Endodermal cell (in vitro differentiated cells): ENCODE results near the gene ANO8. TPM values are rescaled to one million over a fixed set of nuclear protein-coding genes. Genes with fewer than 3 reads are reported as not detected.
"Not testable (repeated sequence)": the region's sequence is repeated elsewhere in the genome, so short reads cannot be mapped to it uniquely, and the experiment has no call there.

ENCODE experiments used
- DNase-seq: peaks from one replicate; pipeline ENCODE4 v3.0.0-alpha.2; 2017
- H3K27ac ChIP-seq: 2 replicates; pipeline ENCODE4 v1.5.1; 2013; ENCODE audit warnings: mild to moderate bottlenecking, low read depth, low read length, moderate library complexity
- H3K27me3 ChIP-seq: 2 replicates; pipeline ENCODE4 v1.6.1; 2013; ENCODE audit warnings: mild to moderate bottlenecking, low read length, moderate library complexity; ENCODE audit not compliant: insufficient read depth, control insufficient read depth, poor library complexity, severe bottlenecking
- H3K36me3 ChIP-seq: 2 replicates; pipeline ENCODE4 v1.7.0; 2013; ENCODE audit warnings: mild to moderate bottlenecking, low read length, moderate library complexity; ENCODE audit not compliant: control insufficient read depth, insufficient read depth
- H3K4me1 ChIP-seq: one replicate; pipeline ENCODE4 v1.7.0; 2013; ENCODE audit warnings: low read length; ENCODE audit not compliant: control insufficient read depth, insufficient read depth
- H3K4me3 ChIP-seq: 2 replicates; pipeline ENCODE4 v1.5.1; 2013; ENCODE audit warnings: mild to moderate bottlenecking, low read length, moderate library complexity
- H3K9ac ChIP-seq: 2 replicates; pipeline ENCODE4 v1.6.1; 2013; ENCODE audit warnings: mild to moderate bottlenecking, low read length, moderate library complexity; ENCODE audit not compliant: poor library complexity, severe bottlenecking; ENCODE audit errors: extremely low read depth
- H3K9me3 ChIP-seq: 2 replicates; pipeline ENCODE4 v1.6.1; 2013; ENCODE audit warnings: mild to moderate bottlenecking, low read length, moderate library complexity; ENCODE audit not compliant: control insufficient read depth
- H3K27ac Mint-ChIP-seq: 2 replicates; pipeline ENCODE4 v1.8.0; 2020; ENCODE audit warnings: mixed read lengths
- H3K27me3 Mint-ChIP-seq: 2 replicates; pipeline ENCODE4 v1.8.0; 2021; ENCODE audit warnings: mild to moderate bottlenecking, mixed read lengths; ENCODE audit not compliant: insufficient read depth
- H3K36me3 Mint-ChIP-seq: 2 replicates; pipeline ENCODE4 v1.8.0; 2020; ENCODE audit warnings: low read depth, mixed read lengths
- H3K4me1 Mint-ChIP-seq: 2 replicates; pipeline ENCODE4 v1.8.0; 2020; ENCODE audit warnings: mixed read lengths
- H3K4me3 Mint-ChIP-seq: 2 replicates; pipeline ENCODE4 v1.8.0; 2020; ENCODE audit warnings: mild to moderate bottlenecking, moderate library complexity, mixed read lengths
- H3K9me3 Mint-ChIP-seq: 2 replicates; pipeline ENCODE4 v1.8.0; 2020; ENCODE audit warnings: mild to moderate bottlenecking, mixed read lengths
- CTCF ChIP-seq: fragments of 200-600 bp; sonication (generic); conservative IDR thresholded peaks from 2 replicates; pipeline ENCODE4 v1.5.0; 2021; ENCODE audit warnings: antibody characterized with exemption, mild to moderate bottlenecking
- WGBS, 2 experiments: methylation state at CpG; one replicate each; pipeline versions ENCODE4 v1.1.5 to v1.1.7; 2013; ENCODE audit warnings: missing lambda C conversion rate in 2 of 2, mixed read lengths in 1 of 2; ENCODE audit not compliant: insufficient coverage in 1 of 2, insufficient read length in 1 of 2; 5-methylcytosine and 5-hydroxymethylcytosine counted together
- total RNA-seq, 2 donors: library from RNA; stranded (reverse); fragmentation: NEBNext Ultra II Directional in 1 of 2; extraction: Animal tissue kit (Norgen Biotek cat#: 25700) in 1 of 2; gene quantifications; 2 replicates in 1 of 2; 3 replicates in 1 of 2; pipeline ENCODE4 v1.2.1, GENCODE V29; 2021

The ANO8 gene
- total RNA-seq, 2 donors from 2014 or later, result 27.5 to 29.5 TPM

GRCh38 chr19:17296976-17297375 lies 37.7 kb downstream of the ANO8 start:
- H3K36me3 Mint-ChIP-seq, result peaks cover 26% of the 10 kb centered on the region
- whole genome bisulfite sequencing, 2 experiments, result 90 to 98% methylated on average over 6 of the region's 6 CpGs
- H3K27ac Mint-ChIP-seq, result no peak overlapping the region
- TF ChIP-seq CTCF, result no peak
- H3K27me3 ChIP-seq, result no peaks in the 10 kb centered on the region
- H3K4me1 ChIP-seq, result no peaks in the 10 kb centered on the region
- H3K4me1 Mint-ChIP-seq, result peaks cover under 1% of the 10 kb centered on the region
- no peak for DNase-seq
- no peak overlapping the region for H3K9ac ChIP-seq
- H3K4me3 Mint-ChIP-seq, result no peak overlapping the region
- peaks cover 20% of the 10 kb centered on the region for H3K36me3 ChIP-seq
- peaks cover 10% of the 10 kb centered on the region for H3K9me3 ChIP-seq
- H3K4me3 ChIP-seq, result no peak overlapping the region
- H3K9me3 Mint-ChIP-seq, result peaks cover 13% of the 10 kb centered on the region
- H3K27ac ChIP-seq, result no peak overlapping the region
- H3K27me3 Mint-ChIP-seq, result no peaks in the 10 kb centered on the region

- peaks cover 13% of the 10 kb centered on the region for H3K9me3 Mint-ChIP-seq
Observed at GRCh38 chr19:17296273-17296672, 38.4 kb downstream of the ANO8 start.

GRCh38 chr19:17295551-17295950 lies 39.1 kb downstream of the ANO8 start:
- Histone ChIP-seq H3K36me3 (peaks cover 20% of the 10 kb centered on the region), H3K9me3 (peaks cover 10% of the 10 kb centered on the region)
- peaks cover 13% of the 10 kb centered on the region for H3K9me3 Mint-ChIP-seq
- H3K27ac ChIP-seq, H3K9ac ChIP-seq, DNase-seq, H3K4me3 ChIP-seq, H3K4me1 Mint-ChIP-seq, H3K27me3 ChIP-seq, H3K4me3 Mint-ChIP-seq, H3K27ac Mint-ChIP-seq, H3K27me3 Mint-ChIP-seq, H3K4me1 ChIP-seq: not testable (repeated sequence)
- WGBS, 2 experiments, result 96 to 98% methylated on average over 6 of the region's 6 CpGs
- peaks cover 24% of the 10 kb centered on the region for H3K36me3 Mint-ChIP-seq

More at GRCh38 chr19:17296273-17296672, 38.4 kb downstream of the ANO8 start:
- H3K27ac ChIP-seq, result no peak overlapping the region
- H3K4me3 Mint-ChIP-seq, result no peak overlapping the region
- H3K36me3 Mint-ChIP-seq, result peaks cover 26% of the 10 kb centered on the region
- no peaks in the 10 kb centered on the region for H3K27me3 ChIP-seq
- no peaks in the 10 kb centered on the region for H3K4me1 Mint-ChIP-seq
- H3K9ac ChIP-seq, result no peak overlapping the region
- H3K4me3 ChIP-seq, result no peak overlapping the region
- H3K27ac Mint-ChIP-seq, result no peak overlapping the region
- H3K27me3 Mint-ChIP-seq, result no peaks in the 10 kb centered on the region
- peaks cover 20% of the 10 kb centered on the region for H3K36me3 ChIP-seq
- no peak for TF ChIP-seq CTCF
- peaks cover 10% of the 10 kb centered on the region for H3K9me3 ChIP-seq
- WGBS, 2 experiments, result 94 to 98% methylated on average over 4 of the region's 4 CpGs
- no peak for DNase-seq
- H3K4me1 ChIP-seq, result no peaks in the 10 kb centered on the region
